ENCODE results near the gene KYNU.
A peak's percentile ranks its signal among the peaks of the same experiment; 100 is the strongest.

KYNU gene

GRCh38 chr2:142992840-142993239, 115.4 kb downstream of the KYNU start:
- DNase-seq (ENCODE audit: low read depth) = peak; percentile 32
- no peak overlapping the region for H3K4me3 ChIP-seq (ENCODE audit: low read length)
- no peak for TF ChIP-seq CTCF (IDR thresholded peaks at IDR 0.05; ENCODE audit: insufficient read depth, low read depth, low read length, missing control alignments)

- no peak for TF ChIP-seq CTCF (IDR thresholded peaks at IDR 0.05; ENCODE audit: insufficient read depth, low read depth, low read length, missing control alignments)
- no peak overlapping the region for H3K4me3 ChIP-seq (ENCODE audit: low read length)
- no peak for DNase-seq (ENCODE audit: low read depth)
Measured at GRCh38 chr2:142993771-142994170, 116.3 kb downstream of the KYNU start.

GRCh38 chr2:142994665-142995064, 117.2 kb downstream of the KYNU start:
- DNase-seq (ENCODE audit: low read depth) = no peak
- TF ChIP-seq CTCF (IDR thresholded peaks at IDR 0.05; ENCODE audit: insufficient read depth, low read depth, low read length, missing control alignments) = no peak
- no peak overlapping the region for H3K4me3 ChIP-seq (ENCODE audit: low read length)

- DNase-seq (ENCODE audit: low read depth) = no peak
- TF ChIP-seq CTCF (IDR thresholded peaks at IDR 0.05; ENCODE audit: insufficient read depth, low read depth, low read length, missing control alignments) = no peak
- no peak overlapping the region for H3K4me3 ChIP-seq (ENCODE audit: low read length)
Measured at GRCh38 chr2:142997231-142997630, 119.8 kb downstream of the KYNU start.

- no peak for TF ChIP-seq CTCF (IDR thresholded peaks at IDR 0.05; ENCODE audit: insufficient read depth, low read depth, low read length, missing control alignments)
- no peak overlapping the region for H3K4me3 ChIP-seq (ENCODE audit: low read length)
- no peak for DNase-seq (ENCODE audit: low read depth)
Measured at GRCh38 chr2:143000599-143000998, 123.1 kb downstream of the KYNU start.

- no peak for DNase-seq (ENCODE audit: low read depth)
- no peak overlapping the region for H3K4me3 ChIP-seq (ENCODE audit: low read length)
- TF ChIP-seq CTCF (IDR thresholded peaks at IDR 0.05; ENCODE audit: insufficient read depth, low read depth, low read length, missing control alignments) = no peak
Measured at GRCh38 chr2:143001501-143001900, 124.0 kb downstream of the KYNU start.

GRCh38 chr2:143015656-143016055, 138.2 kb downstream of the KYNU start:
- no peak overlapping the region for H3K4me3 ChIP-seq (ENCODE audit: low read length)
- no peak for TF ChIP-seq CTCF (IDR thresholded peaks at IDR 0.05; ENCODE audit: insufficient read depth, low read depth, low read length, missing control alignments)
- no peak for DNase-seq (ENCODE audit: low read depth)
